IPS-18a (cell line): ENCODE results near the gene STAT4.

Experiments
- H3K27ac ChIP-seq: one replicate; pipeline ENCODE4 v1.5.1; 2013; ENCODE audit warnings: low read length
- H3K27me3 ChIP-seq: one replicate; pipeline ENCODE4 v1.6.1; 2013; ENCODE audit warnings: mild to moderate bottlenecking, low read length; ENCODE audit not compliant: control insufficient read depth, insufficient read depth
- H3K36me3 ChIP-seq: one replicate; pipeline ENCODE4 v1.6.1; 2013; ENCODE audit warnings: low read depth, low read length; ENCODE audit not compliant: control insufficient read depth
- H3K4me1 ChIP-seq: one replicate; pipeline ENCODE4 v1.6.1; 2013; ENCODE audit warnings: low read depth, low read length; ENCODE audit not compliant: control insufficient read depth
- H3K4me3 ChIP-seq: one replicate; pipeline ENCODE4 v1.5.1; 2013; ENCODE audit warnings: low read length
- H3K9ac ChIP-seq: one replicate; pipeline ENCODE4 v1.6.1; 2013; ENCODE audit warnings: mild to moderate bottlenecking, low read length, moderate library complexity
- H3K9me3 ChIP-seq: one replicate; pipeline ENCODE4 v1.6.1; 2013; ENCODE audit warnings: low read depth, low read length; ENCODE audit not compliant: control insufficient read depth

STAT4 gene

DNA sequence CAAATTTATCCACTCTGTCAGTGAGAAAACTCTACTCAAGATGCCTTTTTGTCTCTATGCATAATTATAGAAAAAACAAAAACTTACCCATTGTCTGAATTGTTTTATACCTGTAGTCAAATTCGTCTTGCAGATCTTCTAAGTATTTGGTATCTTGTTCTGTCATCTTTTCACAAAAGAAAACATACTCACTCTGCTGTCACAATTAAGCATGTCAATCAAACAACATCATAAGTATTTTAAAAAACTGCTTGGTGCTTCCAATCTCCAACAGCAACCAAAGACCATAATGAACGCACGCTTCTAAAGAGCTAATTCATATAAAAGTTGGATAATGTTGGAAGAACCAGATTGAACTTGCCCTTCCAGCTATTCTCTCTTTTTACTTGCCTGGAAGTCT is 81.2 kb downstream of the STAT4 start:
- Histone ChIP-seq H3K9ac (no peak overlapping the region), H3K27me3 (no peaks in the 10 kb centered on the region), H3K4me1 (peaks cover 7% of the 10 kb centered on the region), H3K27ac (no peak overlapping the region), H3K4me3 (no peak overlapping the region), H3K9me3 (no peaks in the 10 kb centered on the region), H3K36me3 (no peaks in the 10 kb centered on the region)

DNA sequence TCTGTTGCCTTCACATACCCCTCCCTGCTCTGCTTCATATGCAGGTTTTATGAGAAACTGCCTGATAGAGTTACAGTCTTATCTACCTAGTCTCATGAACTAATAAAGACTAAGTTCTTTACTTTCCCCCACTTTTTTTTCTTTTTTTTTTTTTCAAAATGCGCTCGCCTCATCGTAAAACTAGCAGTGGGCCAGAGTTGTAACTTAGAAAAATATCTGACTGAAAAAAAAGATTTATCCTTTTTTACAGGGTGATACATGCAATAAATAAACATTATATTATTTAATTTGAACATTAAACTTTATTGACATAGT is 83.9 kb downstream of the STAT4 start:
- H3K27ac ChIP-seq: no peak overlapping the region
- H3K27me3 ChIP-seq: no peaks in the 10 kb centered on the region
- no peaks in the 10 kb centered on the region for H3K36me3 ChIP-seq
- H3K9me3 ChIP-seq: no peaks in the 10 kb centered on the region
- no peak overlapping the region for H3K4me3 ChIP-seq
- H3K4me1 ChIP-seq: peaks cover 7% of the 10 kb centered on the region
- no peak overlapping the region for H3K9ac ChIP-seq

DNA sequence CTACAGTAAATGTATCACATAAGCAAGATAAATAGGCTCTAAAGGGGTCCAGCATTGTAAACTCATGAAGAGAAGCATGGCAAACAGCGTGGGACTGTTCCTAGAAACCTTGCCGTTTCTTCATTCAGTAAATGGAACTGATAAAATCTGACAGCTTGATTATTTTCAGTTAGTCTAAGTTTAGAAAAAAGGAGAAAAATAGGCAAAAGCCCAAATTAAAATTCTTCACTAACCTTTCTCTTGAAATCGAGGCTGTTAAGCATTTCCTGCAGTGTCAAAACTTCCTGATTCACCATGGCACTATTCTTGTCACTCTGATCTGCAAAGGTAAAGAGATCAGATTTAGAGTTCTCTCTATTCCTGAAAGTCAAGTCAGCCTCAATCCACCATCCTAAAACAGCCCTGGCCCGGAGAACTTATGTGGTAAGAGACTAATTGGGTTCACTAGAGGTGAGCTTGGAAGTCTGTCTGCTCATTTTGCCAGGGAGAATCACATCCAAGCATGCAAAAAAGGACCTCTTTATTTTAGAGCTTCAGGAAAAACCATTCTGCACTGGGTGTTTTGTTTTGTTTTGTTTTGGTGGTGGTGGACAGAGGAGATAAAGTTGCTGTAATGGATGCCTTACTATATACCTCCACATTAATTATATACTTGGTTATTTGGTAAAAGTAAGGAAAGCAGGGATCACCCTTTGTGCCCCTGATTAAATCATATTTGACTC is 84.4 kb downstream of the STAT4 start:
- Histone ChIP-seq H3K9ac (no peak overlapping the region), H3K27ac (no peak overlapping the region), H3K4me1 (peaks cover 7% of the 10 kb centered on the region), H3K36me3 (no peaks in the 10 kb centered on the region), H3K9me3 (no peaks in the 10 kb centered on the region), H3K4me3 (no peak overlapping the region), H3K27me3 (no peaks in the 10 kb centered on the region)

DNA sequence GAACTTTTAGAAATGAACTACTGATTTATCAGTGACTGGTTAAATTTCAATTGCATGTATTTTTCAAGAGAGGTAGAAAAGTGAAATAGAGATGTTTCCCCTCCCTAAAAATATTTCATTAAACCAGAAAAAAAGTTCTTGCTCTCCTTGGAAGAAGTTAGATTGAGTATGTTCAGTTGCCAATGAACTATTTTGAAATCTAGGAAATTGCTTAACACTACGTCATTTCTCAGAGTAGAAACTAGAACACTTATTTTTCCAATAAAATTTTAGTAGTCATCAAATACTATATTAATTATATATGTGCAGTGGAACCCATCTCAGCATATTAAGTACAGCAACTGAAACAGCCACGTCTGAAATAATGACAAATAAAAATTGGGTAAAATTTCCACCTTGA is 85.0 kb downstream of the STAT4 start:
- Histone ChIP-seq H3K9me3 (no peaks in the 10 kb centered on the region), H3K27me3 (no peaks in the 10 kb centered on the region), H3K4me3 (no peak overlapping the region), H3K4me1 (peaks cover 7% of the 10 kb centered on the region), H3K9ac (no peak overlapping the region), H3K36me3 (no peaks in the 10 kb centered on the region), H3K27ac (no peak overlapping the region)

- H3K27ac ChIP-seq: no peak overlapping the region
- H3K9ac ChIP-seq: no peak overlapping the region
- H3K27me3 ChIP-seq: no peaks in the 10 kb centered on the region
- no peaks in the 10 kb centered on the region for H3K9me3 ChIP-seq
- no peak overlapping the region for H3K4me3 ChIP-seq
- H3K4me1 ChIP-seq: peaks cover 7% of the 10 kb centered on the region
- no peaks in the 10 kb centered on the region for H3K36me3 ChIP-seq
Measured at GRCh38 chr2:191064590-191064989, 86.2 kb downstream of the STAT4 start.

- Histone ChIP-seq H3K36me3 (no peaks in the 10 kb centered on the region), H3K9ac (no peak overlapping the region), H3K9me3 (no peaks in the 10 kb centered on the region), H3K27me3 (no peaks in the 10 kb centered on the region), H3K4me3 (no peak overlapping the region), H3K4me1 (peaks cover 7% of the 10 kb centered on the region), H3K27ac (no peak overlapping the region)
Measured at GRCh38 chr2:191063584-191063983, 87.2 kb downstream of the STAT4 start.

- Histone ChIP-seq H3K9me3 (no peaks in the 10 kb centered on the region), H3K36me3 (no peaks in the 10 kb centered on the region), H3K4me3 (no peak overlapping the region), H3K4me1 (no peaks in the 10 kb centered on the region), H3K9ac (no peak overlapping the region), H3K27me3 (no peaks in the 10 kb centered on the region), H3K27ac (no peak overlapping the region)
Measured at GRCh38 chr2:191061381-191061980, 89.3 kb downstream of the STAT4 start.

DNA sequence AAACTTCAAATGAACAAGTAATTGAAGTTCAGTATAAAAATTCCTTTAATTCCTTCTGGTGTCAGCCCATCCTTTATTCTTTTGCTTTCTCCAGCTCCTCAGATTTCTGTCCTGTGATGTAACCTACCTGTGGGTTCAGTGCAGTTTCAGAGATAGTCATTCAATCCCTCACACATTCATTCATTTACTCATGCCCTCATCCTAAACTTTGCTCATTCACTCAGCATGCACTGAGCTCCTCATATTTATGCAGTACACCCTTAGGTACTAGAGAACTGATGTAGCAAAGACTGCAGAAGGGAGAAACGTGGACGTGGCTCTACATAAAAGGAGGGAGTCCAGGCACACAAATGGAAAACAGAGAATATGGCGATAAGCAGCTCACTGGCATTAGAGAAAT is 91.5 kb downstream of the STAT4 start:
- Histone ChIP-seq H3K27ac (no peak overlapping the region), H3K4me1 (no peaks in the 10 kb centered on the region), H3K4me3 (no peak overlapping the region), H3K27me3 (no peaks in the 10 kb centered on the region), H3K9me3 (no peaks in the 10 kb centered on the region), H3K9ac (no peak overlapping the region), H3K36me3 (no peaks in the 10 kb centered on the region)

DNA sequence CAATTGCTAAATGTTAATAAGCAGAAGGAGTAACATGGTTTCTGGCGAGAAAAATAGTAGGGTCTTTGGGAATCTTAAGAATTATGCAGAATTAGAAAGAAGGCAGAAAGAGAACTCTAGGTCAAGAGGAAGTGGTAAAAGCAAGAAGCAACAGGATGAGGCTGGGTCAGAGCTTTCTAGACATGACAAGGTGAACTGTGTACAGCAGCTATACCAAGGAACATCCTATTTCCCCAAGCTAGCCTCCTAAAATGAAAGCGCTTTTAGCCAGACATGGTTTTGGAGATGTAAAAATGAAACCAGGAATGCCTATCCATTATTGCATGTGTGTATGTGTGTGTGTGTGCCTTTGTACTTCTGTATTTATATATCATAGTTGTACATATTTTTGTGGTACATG is 94.6 kb downstream of the STAT4 start:
- no peak overlapping the region for H3K9ac ChIP-seq
- H3K27me3 ChIP-seq: no peaks in the 10 kb centered on the region
- H3K4me3 ChIP-seq: no peak overlapping the region
- H3K4me1 ChIP-seq: no peaks in the 10 kb centered on the region
- no peaks in the 10 kb centered on the region for H3K36me3 ChIP-seq
- no peak overlapping the region for H3K27ac ChIP-seq
- no peaks in the 10 kb centered on the region for H3K9me3 ChIP-seq

GRCh38 chr2:191053256-191053655 is 97.5 kb downstream of the STAT4 start:
- Histone ChIP-seq H3K27me3 (no peaks in the 10 kb centered on the region), H3K27ac (no peak overlapping the region), H3K9ac (no peak overlapping the region), H3K9me3 (no peaks in the 10 kb centered on the region), H3K4me3 (no peak overlapping the region), H3K4me1 (no peaks in the 10 kb centered on the region), H3K36me3 (no peaks in the 10 kb centered on the region)

DNA sequence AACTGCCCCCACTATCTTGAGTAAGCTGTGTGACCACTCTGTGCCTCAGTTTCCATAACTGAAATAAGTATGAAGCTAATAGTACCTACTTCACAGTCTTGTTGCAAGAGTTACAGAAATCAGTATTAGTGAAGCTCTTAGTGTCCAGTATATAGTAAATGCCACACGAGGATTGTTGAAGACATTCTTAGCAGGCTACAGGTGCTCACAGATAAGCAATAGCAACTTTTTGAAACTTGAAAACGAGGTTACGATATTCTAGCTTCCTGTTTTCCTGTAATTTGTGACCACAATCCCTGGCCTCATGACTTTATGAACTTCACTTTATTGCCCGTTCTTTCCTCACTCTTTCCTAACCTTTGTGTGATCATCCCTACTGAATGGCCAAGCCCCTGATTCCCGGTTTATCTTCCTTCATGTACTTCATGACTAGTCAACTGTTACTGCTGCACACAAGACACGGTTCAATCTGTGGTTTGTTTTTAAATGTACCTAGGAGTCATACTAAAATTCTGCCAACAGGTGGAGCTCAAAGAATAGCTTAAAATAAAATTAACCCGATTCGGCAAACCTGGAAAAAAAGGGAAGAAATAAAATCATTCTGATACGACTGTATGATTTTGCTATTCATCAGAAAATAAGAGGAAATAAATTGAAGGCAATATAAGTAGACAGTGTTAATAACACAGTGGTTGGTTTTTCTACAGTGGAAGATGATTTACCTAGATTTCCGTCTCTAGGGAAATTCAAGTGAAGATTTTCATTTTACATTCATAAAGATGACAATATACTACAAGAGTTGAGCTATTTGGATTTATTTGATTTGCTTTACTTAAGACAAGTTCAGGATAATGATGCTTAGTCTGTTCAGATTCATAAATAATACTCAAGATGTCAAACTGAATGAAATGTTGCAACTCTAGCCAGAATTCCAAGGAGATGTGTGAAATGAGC is 98.7 kb downstream of the STAT4 start:
- Histone ChIP-seq H3K9me3 (no peaks in the 10 kb centered on the region), H3K27me3 (no peaks in the 10 kb centered on the region), H3K36me3 (no peaks in the 10 kb centered on the region), H3K4me3 (no peak overlapping the region), H3K9ac (no peak overlapping the region), H3K27ac (no peak overlapping the region), H3K4me1 (no peaks in the 10 kb centered on the region)
